HepG2 (cell line): ENCODE results near the gene CUEDC2. TPM values are rescaled to one million over a fixed set of nuclear protein-coding genes. Genes with fewer than 3 reads are reported as not detected.

ENCODE experiments used
- ETV5 ChIP-seq: IDR thresholded peaks from 2 replicates; pipeline ENCODE4 v1.6.1; 2018; ENCODE audit warnings: missing biosample characterization, missing genetic modification reagents, inconsistent platforms, borderline replicate concordance
- GFI1 ChIP-seq: sonication (generic); formaldehyde crosslinking; IDR thresholded peaks from 2 replicates; pipeline ENCODE4 v1.5.0; 2020; ENCODE audit warnings: missing genetic modification reagents, mild to moderate bottlenecking, borderline replicate concordance
- KAT8 ChIP-seq: IDR thresholded peaks from 2 replicates; pipeline ENCODE4 v1.6.1; 2016; ENCODE audit warnings: missing genetic modification reagents, missing compliant biosample characterization
- PRDM15 ChIP-seq: sonication (generic); formaldehyde crosslinking; IDR thresholded peaks from 2 replicates; pipeline ENCODE4 v1.4.0; 2020; ENCODE audit warnings: missing genetic modification reagents
- RAD51 ChIP-seq: fragments of 450-650 bp; IDR thresholded peaks from 2 replicates; pipeline ENCODE4 v1.6.1; 2016; ENCODE audit warnings: borderline replicate concordance
- ZBTB37 ChIP-seq: sonication (generic); formaldehyde crosslinking; IDR thresholded peaks from 2 replicates; pipeline ENCODE4 v1.4.0; 2020; ENCODE audit warnings: mild to moderate bottlenecking, missing genetic modification reagents
- ZNF44 ChIP-seq: sonication (generic); formaldehyde crosslinking; IDR thresholded peaks from 2 replicates; pipeline ENCODE4 v1.5.1; 2020; ENCODE audit warnings: mild to moderate bottlenecking, missing genetic modification reagents
- polyA plus RNA-seq, 8 experiments: library from polyadenylated mRNA; depleted of rRNA in 3 of 8; stranded (reverse) in 7 of 8; unstranded in 1 of 8; fragments of >200 nt; fragmentation: Illumina TruSeq in 4 of 8; extraction: Trizol in 4 of 8; gene quantifications; 2 replicates each; pipeline versions ENCODE4 v1.2.1 to v1.2.3, GENCODE V29; 2011 to 2016; ENCODE audit warnings: low read depth in 4 of 8, missing spikeins in 1 of 8, mixed read lengths in 1 of 8; ENCODE audit not compliant: insufficient read depth in 1 of 8
- total RNA-seq, 5 experiments: library from RNA; depleted of rRNA; stranded (reverse); fragments of >200 nt; fragmentation: Illumina TruSeq; extraction: Trizol; gene quantifications; 2 replicates each; pipeline ENCODE4 v1.2.3, GENCODE V29; 2016; ENCODE audit warnings: low read depth in 1 of 5
- TF ChIP-seq, protein P1 (sequence below): sonication (generic); formaldehyde crosslinking; IDR thresholded peaks from 2 replicates; pipeline ENCODE4 v1.8.1; 2023; ENCODE audit warnings: missing genetic modification reagents, mild to moderate bottlenecking, borderline replicate concordance

CUEDC2 gene
- total and polyA plus RNA-seq, 2 of the 13 experiments (the other 11 are each of a cell fraction or from before 2014, with no cell fraction given), result 13.1 to 18.4 TPM

DNA sequence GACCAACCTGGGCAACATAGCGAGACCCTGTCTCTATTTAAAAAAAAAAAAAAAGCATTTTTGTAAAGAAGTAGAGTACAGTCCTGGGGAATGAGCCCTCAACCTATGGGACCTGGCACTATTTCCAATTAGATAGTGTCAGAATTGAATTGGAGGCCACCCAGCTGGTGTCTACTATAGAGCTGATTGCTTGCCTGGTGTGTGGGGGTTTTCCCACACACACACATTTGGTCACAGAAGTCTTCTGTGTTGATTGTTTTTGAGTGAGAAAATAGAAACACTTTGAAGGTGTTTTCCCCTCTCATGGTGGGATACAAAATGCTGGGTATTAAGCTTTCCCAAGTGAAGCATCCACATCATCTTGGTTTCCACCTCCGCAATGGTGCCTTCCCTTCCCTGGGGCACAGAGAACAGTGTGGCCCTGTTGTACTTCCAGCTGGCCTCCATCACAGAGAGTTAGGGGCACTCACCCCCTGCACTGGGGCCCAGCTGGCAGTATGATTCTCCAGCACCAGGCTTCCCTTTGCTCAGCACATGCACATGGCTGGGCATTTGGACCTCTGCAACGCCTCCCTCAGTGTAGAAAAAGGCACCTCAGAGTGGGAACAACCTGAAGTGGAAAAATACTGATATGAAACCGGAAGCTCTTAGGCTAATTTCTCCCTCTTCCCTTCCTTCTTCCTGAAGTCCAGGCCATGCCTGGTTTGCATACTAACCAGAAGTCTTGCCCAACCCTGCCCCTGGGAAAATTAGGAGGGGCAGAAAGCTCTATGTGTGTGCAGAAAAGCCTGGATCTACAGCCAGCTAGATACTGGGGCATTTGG lies 47.6 kb downstream of the CUEDC2 start (continued):
- TF ChIP-seq GFI1 (CRISPR knock-in tag) (no peak), KAT8 (peak; percentile 61), RAD51 (no peak), ZNF44 (CRISPR knock-in tag) (no peak), PRDM15 (CRISPR knock-in tag) (peak; percentile 97), ETV5 (CRISPR knock-in tag) (peak; percentile 47; the same call in 1 of the 2 replicates), ZBTB37 (CRISPR knock-in tag) (no peak)
- TF ChIP-seq, protein P1, sequence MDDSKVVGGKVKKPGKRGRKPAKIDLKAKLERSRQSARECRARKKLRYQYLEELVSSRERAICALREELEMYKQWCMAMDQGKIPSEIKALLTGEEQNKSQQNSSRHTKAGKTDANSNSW (CRISPR knock-in tag), result no peak
